Hepatocyte (in vitro differentiated cells): ENCODE data around the gene DKK2. TPM values are rescaled to one million over a fixed set of nuclear protein-coding genes. Genes with fewer than 3 reads are reported as not detected.

Experiments used
- DNase-seq: peaks from one replicate; pipeline ENCODE4 v3.0.0-alpha.2; 2016; ENCODE audit warnings: low spot score
- H2AFZ ChIP-seq: fragments of 200-600 bp; sonication (generic); 2 replicates; pipeline ENCODE4 v1.6.0; 2016; ENCODE audit warnings: antibody characterized with exemption, mild to moderate bottlenecking
- H3K27ac ChIP-seq: fragments of 200-600 bp; sonication (generic); 2 replicates; pipeline ENCODE4 v1.5.1; 2016; ENCODE audit warnings: mild to moderate bottlenecking
- H3K27me3 ChIP-seq: fragments of 200-600 bp; sonication (generic); 2 replicates; pipeline ENCODE4 v1.6.1; 2016
- H3K36me3 ChIP-seq: fragments of 200-600 bp; sonication (generic); replicated peaks from 2 replicates; pipeline ENCODE4 v1.5.1; 2016; ENCODE audit warnings: low read depth; ENCODE audit not compliant: insufficient read depth
- H3K4me1 ChIP-seq: fragments of 200-600 bp; sonication (generic); 2 replicates; pipeline ENCODE4 v1.5.1; 2016; ENCODE audit warnings: mild to moderate bottlenecking, moderate library complexity; ENCODE audit not compliant: insufficient read depth
- H3K4me2 ChIP-seq: fragments of 200-600 bp; sonication (generic); 2 replicates; pipeline ENCODE4 v1.6.0; 2016
- H3K4me3 ChIP-seq: fragments of 200-600 bp; sonication (generic); 2 replicates; pipeline ENCODE4 v1.5.1; 2016; ENCODE audit warnings: mild to moderate bottlenecking
- H3K79me2 ChIP-seq: fragments of 200-600 bp; sonication (generic); 2 replicates; pipeline ENCODE4 v1.6.0; 2017; ENCODE audit warnings: mild to moderate bottlenecking
- H3K9me2 ChIP-seq: fragments of 200-600 bp; sonication (generic); replicated peaks from 2 replicates; pipeline ENCODE4 v1.6.0; 2017; ENCODE audit warnings: mild to moderate bottlenecking; ENCODE audit not compliant: insufficient read depth
- H3K9me3 ChIP-seq: fragments of 200-600 bp; sonication (generic); 2 replicates; pipeline ENCODE4 v1.5.1; 2016; ENCODE audit warnings: low read depth, mild to moderate bottlenecking
- H4K20me1 ChIP-seq: fragments of 200-600 bp; sonication (generic); 2 replicates; pipeline ENCODE4 v1.6.0; 2016; ENCODE audit warnings: mild to moderate bottlenecking; ENCODE audit not compliant: insufficient read depth, poor library complexity, severe bottlenecking
- CTCF ChIP-seq: fragments of 200-600 bp; sonication (generic); IDR thresholded peaks from 2 replicates; pipeline ENCODE4 v1.5.1; 2016; ENCODE audit warnings: antibody characterized with exemption, mild to moderate bottlenecking; ENCODE audit not compliant: poor library complexity
- EZH2 ChIP-seq: fragments of 200-600 bp; sonication (generic); IDR thresholded peaks from 2 replicates; pipeline ENCODE4 v1.6.1; 2016; ENCODE audit warnings: antibody characterized with exemption, mild to moderate bottlenecking, borderline replicate concordance
- EZH2phosphoT487 ChIP-seq: fragments of 200-600 bp; sonication (generic); IDR thresholded peaks from one replicate; pipeline ENCODE4 v1.6.1; 2018; ENCODE audit warnings: antibody characterized with exemption, mild to moderate bottlenecking, low read depth, moderate library complexity; ENCODE audit not compliant: unreplicated experiment, severe bottlenecking
- WGBS: methylation state at CpG from one replicate; pipeline ENCODE4 v1.1.6; 2016; ENCODE audit warnings: low lambda C conversion rate; ENCODE audit errors: missing lambda C conversion rate; 5-methylcytosine and 5-hydroxymethylcytosine counted together
- polyA plus RNA-seq: library from polyadenylated mRNA; unstranded; fragments of >200 nt; fragmentation: Nextera tagmentation; extraction: Ambion mirVana; gene quantifications from 2 replicates; pipeline ENCODE4 v1.2.1, GENCODE V29; 2016
- total RNA-seq: library from RNA; depleted of rRNA; stranded (reverse); fragments of >200 nt; gene quantifications from 2 replicates; pipeline ENCODE4 v1.2.3, GENCODE V29; 2014

Gene DKK2
- total and polyA plus RNA-seq, 2 experiments from 2014 or later: 19.7 to 28.1 TPM

DNA sequence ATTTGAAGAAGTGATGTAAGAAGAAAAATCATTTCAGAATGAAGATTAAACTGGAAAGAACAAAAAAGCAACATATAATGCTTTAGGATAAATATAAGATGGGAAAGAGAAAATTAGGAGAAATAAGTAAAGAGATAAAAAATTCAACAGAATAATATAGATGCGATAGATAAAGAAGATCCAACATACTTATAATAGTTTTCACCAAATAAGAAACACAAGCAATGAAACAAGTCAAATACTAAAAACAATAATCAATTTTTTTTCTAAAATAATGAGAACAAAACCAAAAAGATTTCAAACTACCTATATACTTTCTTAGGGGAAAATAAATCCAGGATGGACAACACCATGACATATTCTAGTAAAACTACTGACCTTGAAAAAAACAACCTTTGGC, 10.1 kb upstream of the DKK2 start:
- Histone ChIP-seq H3K79me2 (no peaks in the 10 kb centered on the region), H3K4me2 (no peak overlapping the region), H3K9me2 (no peaks in the 10 kb centered on the region), H4K20me1 (no peaks in the 10 kb centered on the region), H3K4me1 (no peaks in the 10 kb centered on the region), H3K36me3 (no peaks in the 10 kb centered on the region), H3K4me3 (no peak overlapping the region), H2AFZ (no peak overlapping the region), H3K27me3 (no peaks in the 10 kb centered on the region), H3K9me3 (peaks cover 7% of the 10 kb centered on the region), H3K27ac (no peak overlapping the region)
- TF ChIP-seq EZH2phosphoT487 (no peak), CTCF (no peak)
- 100% methylated on average over 1 of the region's 1 CpG for WGBS
- DNase-seq: no peak

GRCh38 chr4:107044170-107044569, 8.1 kb upstream of the DKK2 start:
- 52% methylated on average over 1 of the region's 1 CpG for WGBS
- DNase-seq: no peak
- Histone ChIP-seq H2AFZ (no peak overlapping the region), H3K9me3 (peaks cover 7% of the 10 kb centered on the region), H3K27ac (no peak overlapping the region), H3K9me2 (no peaks in the 10 kb centered on the region), H4K20me1 (no peaks in the 10 kb centered on the region), H3K79me2 (no peaks in the 10 kb centered on the region), H3K36me3 (no peaks in the 10 kb centered on the region), H3K4me1 (no peaks in the 10 kb centered on the region), H3K27me3 (no peaks in the 10 kb centered on the region), H3K4me2 (no peak overlapping the region), H3K4me3 (no peak overlapping the region)
- TF ChIP-seq EZH2: no peak
- no peak for TF ChIP-seq CTCF
- no peak for TF ChIP-seq EZH2phosphoT487

DNA sequence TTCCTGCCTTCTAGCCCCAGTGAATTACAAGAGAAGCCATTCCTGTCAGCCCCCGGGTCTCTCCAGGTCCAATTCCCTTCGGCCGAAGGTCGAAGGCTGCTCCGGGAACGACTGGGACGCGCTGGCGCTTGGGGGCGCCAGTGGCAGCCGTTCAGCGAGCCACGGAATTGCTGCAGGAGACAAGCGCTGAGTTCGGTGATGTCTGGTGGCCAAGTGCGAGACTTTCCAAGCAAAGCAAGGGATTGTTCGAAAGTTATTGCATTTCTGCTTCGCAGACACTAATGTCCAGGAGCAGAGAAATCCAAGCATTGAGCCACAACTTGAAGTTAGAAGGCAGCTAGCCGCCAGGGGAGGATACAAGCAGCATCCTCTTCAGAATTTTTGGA, 1.1 kb upstream of the DKK2 start:
- Histone ChIP-seq H2AFZ (peak overlapping the region; percentile 29), H3K9me3 (no peaks in the 10 kb centered on the region), H3K79me2 (peaks cover 2% of the 10 kb centered on the region), H3K27ac (peak overlapping the region; percentile 74), H3K27me3 (peaks cover 52% of the 10 kb centered on the region), H4K20me1 (no peaks in the 10 kb centered on the region), H3K36me3 (no peaks in the 10 kb centered on the region), H3K4me2 (peak overlapping the region; percentile 91), H3K4me3 (peak overlapping the region; percentile 62), H3K9me2 (no peaks in the 10 kb centered on the region), H3K4me1 (no peaks in the 10 kb centered on the region)
- TF ChIP-seq CTCF (peak; percentile 71), EZH2 (no peak)
- DNase-seq: peak; percentile 81
- WGBS: 3% methylated on average over 19 of the region's 19 CpGs

DNA sequence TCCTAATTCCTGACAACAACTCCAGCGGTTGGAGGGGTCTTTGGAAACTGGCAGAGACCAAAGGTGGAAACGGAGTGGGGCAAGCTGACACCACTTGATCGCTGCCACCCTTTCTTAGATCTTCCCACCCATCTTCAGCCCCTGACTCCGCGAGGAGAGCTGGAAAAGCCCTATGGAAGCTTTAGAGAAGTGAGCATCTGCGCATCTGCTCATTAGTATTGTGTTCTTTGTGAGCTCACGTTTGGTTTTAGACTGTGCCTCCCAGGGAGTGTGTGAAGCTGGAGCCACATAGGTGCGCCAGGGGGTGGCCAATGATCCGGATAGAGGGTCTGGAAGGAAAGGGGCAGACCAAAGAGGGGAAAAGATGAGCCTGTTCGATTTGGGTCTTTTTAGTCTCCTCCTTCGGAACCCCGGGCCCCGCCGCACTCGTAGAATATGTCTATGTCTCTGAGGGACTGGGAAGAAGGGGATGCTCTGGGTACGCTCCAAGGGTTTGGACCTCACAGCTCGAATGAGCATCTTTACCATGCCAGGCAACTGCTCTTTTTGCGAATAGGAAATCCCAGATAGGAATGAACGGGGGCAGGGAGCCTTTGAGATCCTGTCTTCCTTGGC, 578 bp upstream of the DKK2 start:
- DNase-seq: peak; percentile 6
- Histone ChIP-seq H2AFZ (peak overlapping the region; percentile 60), H3K9me3 (no peaks in the 10 kb centered on the region), H4K20me1 (no peaks in the 10 kb centered on the region), H3K4me3 (peak overlapping the region; percentile 62), H3K4me2 (peak overlapping the region; percentile 91), H3K36me3 (no peaks in the 10 kb centered on the region), H3K27me3 (peaks cover 52% of the 10 kb centered on the region), H3K9me2 (no peaks in the 10 kb centered on the region), H3K4me1 (no peaks in the 10 kb centered on the region), H3K79me2 (peaks cover 5% of the 10 kb centered on the region), H3K27ac (peak overlapping the region; percentile 74)
- WGBS: 8% methylated on average over 19 of the region's 19 CpGs
- TF ChIP-seq CTCF (no peak), EZH2 (no peak), EZH2phosphoT487 (no peak)
